GM12874 (cell line): ENCODE data around the gene CENPU.

Experiments used
- CTCF ChIP-seq: IDR thresholded peaks from 2 replicates; pipeline ENCODE4 v1.5.1; 2011; ENCODE audit warnings: low read depth, mild to moderate bottlenecking, control low read depth, low read length, moderate library complexity; ENCODE audit not compliant: insufficient read depth

CENPU gene

DNA sequence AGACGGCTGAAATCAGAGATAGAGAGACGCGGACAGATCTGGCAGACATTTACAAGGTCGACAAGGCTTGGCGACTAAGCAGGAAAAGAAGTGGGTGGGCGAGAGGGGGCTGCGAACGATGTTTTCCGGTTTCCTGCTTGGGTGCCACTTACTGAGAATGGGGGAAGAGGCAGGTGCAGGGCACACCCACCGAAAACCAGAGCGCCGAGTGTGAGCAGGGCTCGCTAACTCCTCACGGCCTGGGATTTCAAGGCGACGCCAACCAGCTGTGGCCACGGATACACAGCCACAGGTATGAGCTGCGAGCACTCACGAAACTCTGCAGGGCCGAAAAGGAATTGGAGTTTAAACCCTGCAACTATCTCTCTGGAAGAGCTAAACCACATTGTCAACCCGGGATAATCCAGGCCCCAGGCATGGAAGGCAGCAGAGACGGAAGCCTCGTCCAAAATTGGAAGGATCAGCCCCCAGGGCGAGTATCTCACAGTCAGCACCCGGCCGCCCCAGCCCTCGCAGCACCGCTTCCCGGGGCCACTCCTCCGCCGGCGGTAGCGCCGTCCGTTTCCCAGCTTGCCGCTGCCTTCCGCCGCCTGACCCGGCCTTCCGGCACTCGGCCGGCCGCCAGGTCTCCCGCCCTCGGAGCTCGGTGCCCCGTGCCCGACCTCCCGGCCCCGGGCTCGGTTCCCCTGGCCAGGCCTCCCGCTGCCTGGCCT lies 85.4 kb downstream of the CENPU start:
- no peak for TF ChIP-seq CTCF

GRCh38 chr4:184648054-184648312 lies 85.9 kb downstream of the CENPU start:
- TF ChIP-seq CTCF, result no peak

DNA sequence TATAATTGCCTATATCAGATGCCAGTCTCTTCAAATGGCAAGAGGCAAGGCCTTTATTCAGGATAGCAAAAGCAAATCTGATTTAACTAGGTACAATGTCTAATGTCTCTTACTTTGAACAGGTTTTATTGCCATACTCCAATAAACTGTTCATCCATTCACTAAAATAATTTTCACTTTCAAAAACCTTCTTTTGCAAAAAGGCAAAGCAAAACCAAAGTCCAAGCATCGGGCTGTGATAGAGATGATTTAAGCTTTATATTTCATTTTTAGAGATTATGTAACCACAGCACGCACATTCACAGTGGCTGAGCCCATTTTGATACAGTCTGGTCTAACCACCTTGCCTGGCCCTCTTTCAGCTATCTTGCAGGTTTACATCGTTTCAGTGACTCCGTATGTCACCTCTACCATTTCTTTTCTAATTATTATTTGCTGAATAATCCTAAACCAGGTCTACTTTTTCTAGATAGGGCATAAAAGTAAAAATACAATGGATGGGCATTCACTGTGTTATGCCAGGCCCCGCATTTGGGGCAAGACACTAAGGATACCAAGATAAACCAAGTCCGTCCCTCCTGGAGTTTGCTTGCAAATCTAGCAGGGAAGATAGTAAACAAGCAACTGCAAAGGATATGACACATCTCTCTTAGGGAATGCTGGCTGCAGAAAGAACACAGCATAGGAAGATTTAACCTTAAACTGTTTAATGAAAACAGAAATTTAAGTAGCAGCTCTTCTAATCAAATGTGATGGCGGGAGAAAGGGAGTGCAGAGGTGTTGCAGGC lies 86.4 kb downstream of the CENPU start:
- TF ChIP-seq CTCF, result no peak

- TF ChIP-seq CTCF, result no peak
Observed at GRCh38 chr4:184645904-184646610, 87.8 kb downstream of the CENPU start.

- TF ChIP-seq CTCF, result no peak
Observed at GRCh38 chr4:184644553-184645307, 89.2 kb downstream of the CENPU start.
